ENCODE measurements around the gene DET1.

DET1 gene

GRCh38 chr15:88518903-88519302 lies 27.6 kb downstream of the DET1 start:
- no peak for DNase-seq (ENCODE audit: low spot score)
- no peak for TF ChIP-seq CTCF (IDR thresholded peaks at IDR 0.05; ENCODE audit: extremely low read depth, missing control alignments)

- no peak for TF ChIP-seq CTCF (IDR thresholded peaks at IDR 0.05; ENCODE audit: extremely low read depth, missing control alignments)
- DNase-seq (ENCODE audit: low spot score): no peak
Observed at GRCh38 chr15:88513195-88513594, 33.3 kb downstream of the DET1 start.

GRCh38 chr15:88512601-88513000 lies 33.9 kb downstream of the DET1 start:
- TF ChIP-seq CTCF (IDR thresholded peaks at IDR 0.05; ENCODE audit: extremely low read depth, missing control alignments): no peak
- no peak for DNase-seq (ENCODE audit: low spot score)

- no peak for DNase-seq (ENCODE audit: low spot score)
- TF ChIP-seq CTCF (IDR thresholded peaks at IDR 0.05; ENCODE audit: extremely low read depth, missing control alignments): no peak
Observed at GRCh38 chr15:88512078-88512477, 34.4 kb downstream of the DET1 start.

DNA sequence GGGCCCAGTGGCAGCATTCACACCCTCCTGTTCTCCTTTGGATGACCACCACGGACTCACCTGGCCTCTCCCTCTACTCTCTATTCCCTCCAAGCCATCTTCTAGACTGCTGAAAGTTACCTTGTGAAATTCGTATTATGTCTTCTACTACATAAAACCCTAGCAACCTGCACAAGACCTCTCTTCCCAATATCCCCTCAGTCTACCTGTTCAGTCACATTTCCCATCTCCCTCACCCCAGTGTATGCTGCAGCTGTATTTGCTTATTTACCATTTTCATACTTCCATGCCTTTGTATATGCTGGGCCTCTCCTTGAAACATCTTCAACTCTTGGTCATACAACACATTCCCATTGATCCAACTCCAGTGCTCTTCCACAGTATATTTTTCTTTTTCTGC lies 35.3 kb downstream of the DET1 start:
- no peak for TF ChIP-seq CTCF (IDR thresholded peaks at IDR 0.05; ENCODE audit: extremely low read depth, missing control alignments)
- no peak for DNase-seq (ENCODE audit: low spot score)

DNA sequence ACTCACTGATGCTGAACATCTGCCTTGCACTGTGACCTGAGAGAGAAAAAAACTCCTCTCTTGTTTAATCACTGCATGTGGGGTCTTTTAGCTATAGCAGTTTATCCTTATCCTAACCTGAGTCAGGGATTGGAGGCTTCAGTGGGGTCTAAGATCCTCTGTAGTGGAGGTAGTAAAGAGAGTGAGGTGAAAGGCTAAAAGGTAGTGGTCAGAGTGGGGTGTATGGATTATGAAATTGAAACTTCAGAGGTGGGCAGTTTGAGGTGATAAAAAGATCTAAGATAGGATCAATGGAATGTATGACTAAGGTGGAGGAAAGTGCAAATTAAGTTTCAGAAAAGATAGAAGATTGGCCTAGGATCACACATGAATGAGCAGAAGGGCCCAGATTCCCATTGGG lies 36.5 kb downstream of the DET1 start:
- TF ChIP-seq CTCF (IDR thresholded peaks at IDR 0.05; ENCODE audit: extremely low read depth, missing control alignments): no peak
- DNase-seq (ENCODE audit: low spot score): no peak

GRCh38 chr15:88509321-88509720 lies 37.2 kb downstream of the DET1 start:
- no peak for DNase-seq (ENCODE audit: low spot score)
- TF ChIP-seq CTCF (IDR thresholded peaks at IDR 0.05; ENCODE audit: extremely low read depth, missing control alignments): no peak
